Anterior cingulate cortex (tissue), 58 donors: ENCODE results near the gene IQCK.

ENCODE experiments used
- DNase-seq, 58 donors: peaks; one replicate each; lab custom pipeline; 2025; lab: John Stamatoyannopoulos, UW

Gene IQCK

GRCh38 chr16:19753815-19754643 lies 36.0 kb downstream of the IQCK start:
- DNase-seq = no peak

- DNase-seq = no peak
Measured at GRCh38 chr16:19754644-19755036, 36.6 kb downstream of the IQCK start.

GRCh38 chr16:19755268-19755667 lies 37.2 kb downstream of the IQCK start:
- no peak for DNase-seq

DNA sequence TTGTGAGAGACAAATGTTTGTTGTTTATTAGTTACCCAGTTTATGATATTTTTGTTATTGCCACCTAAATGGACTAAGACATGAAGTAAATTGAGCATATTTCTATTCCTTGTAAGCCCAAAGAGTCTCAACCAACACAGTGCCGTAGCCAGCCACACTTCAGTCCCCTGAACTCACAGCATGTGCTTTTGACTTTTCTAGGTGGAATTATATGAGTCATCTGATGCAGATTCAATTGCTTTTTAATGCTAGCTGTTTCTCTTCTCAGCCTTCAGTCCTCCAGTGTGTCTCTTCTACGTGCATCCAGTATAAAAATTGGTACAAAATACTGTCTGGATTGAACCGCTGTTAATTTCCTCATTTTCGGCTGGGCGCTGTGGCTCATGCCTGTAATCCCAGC lies 39.0 kb downstream of the IQCK start:
- no peak for DNase-seq

DNA sequence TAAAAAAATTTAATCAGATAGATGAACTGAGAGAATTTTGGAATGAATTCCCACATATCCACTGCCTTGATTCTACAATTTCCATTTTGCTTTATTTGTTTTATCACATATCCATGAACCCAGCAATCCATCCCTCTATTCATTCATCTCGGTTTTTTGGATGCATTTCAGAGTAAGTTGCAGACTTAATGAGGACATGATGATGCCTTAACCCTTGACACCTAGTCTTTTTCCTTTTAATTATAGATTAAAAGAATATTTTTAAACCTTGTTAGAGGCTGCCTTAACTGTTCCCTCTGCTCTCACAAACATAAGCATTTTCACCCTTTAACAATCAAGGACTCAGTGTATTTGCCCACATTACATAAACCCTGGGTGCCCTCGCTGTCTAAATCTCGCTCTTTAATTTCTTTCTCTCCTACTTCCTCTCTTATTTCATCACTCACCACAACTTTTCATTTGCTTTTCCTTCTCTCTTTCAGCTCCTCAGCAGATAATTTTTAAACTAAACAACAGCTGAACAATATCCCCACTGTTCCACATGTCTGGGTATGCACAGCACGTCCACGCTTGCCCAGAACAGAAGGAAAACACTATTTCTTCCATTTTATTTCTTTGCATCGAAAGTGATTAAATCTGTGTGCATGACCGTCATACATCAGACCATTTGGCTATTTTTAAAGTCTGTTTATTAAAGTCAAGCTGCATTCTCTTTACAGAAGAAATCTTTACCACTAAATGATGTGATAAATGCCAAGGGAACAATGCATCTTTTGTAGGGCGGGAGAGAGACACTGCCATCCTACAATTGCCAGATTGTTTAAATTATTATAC lies 39.9 kb downstream of the IQCK start:
- DNase-seq = peak in 27 of 58 donors; percentile 5 to 83 (median 31)

DNA sequence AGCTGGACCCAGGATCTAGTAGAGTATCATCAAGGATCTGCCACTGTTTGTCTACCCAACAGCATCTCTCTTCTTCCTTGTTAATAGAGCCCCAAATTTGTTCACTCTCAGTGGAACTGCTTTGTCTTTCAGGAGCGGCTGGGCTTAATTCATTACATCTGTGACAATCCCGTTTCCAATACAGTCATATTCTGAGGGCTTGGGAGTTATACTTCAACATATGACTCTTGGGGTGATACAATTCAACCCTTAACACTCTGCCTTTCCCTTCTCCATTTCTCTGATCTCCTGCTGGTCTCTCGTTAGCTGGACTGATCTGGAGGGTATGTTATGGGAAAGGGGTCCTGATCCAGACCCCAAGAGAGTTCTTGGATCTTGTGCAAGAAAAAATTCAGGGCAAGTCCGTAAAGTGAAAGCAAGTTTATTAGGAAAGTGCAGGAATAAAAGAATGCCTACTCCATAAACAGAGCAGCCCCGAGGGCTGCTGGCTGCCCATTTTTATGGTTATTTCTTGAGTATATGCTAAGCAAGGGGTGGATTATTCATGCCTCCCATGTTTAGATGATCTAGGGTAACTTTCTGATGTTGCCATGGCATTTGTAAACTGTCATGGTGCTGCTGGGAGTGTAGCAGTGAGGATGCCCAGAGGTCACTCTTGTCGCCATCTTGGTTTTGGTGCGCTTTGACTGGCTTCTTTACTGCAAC lies 42.4 kb downstream of the IQCK start:
- no peak for DNase-seq

- peak; percentile 15 to 93 (median 78) for DNase-seq
Measured at GRCh38 chr16:19765860-19766553, 47.9 kb downstream of the IQCK start.

DNA sequence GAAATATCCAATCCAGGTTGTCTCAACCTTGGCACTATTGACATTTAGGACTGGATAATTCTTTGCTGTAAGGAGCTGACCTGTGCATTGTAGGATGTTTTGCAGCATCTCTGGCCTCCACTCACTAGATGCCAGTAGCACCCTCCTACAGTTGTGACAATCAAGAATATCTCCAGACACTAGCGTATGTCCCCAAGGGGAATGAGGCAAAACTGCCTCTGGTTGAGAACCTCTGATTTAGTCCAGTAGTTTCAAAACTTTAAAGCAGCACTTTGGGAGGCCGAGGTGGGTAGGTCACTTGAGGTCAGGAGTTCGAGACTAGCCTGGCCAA lies 48.4 kb downstream of the IQCK start:
- peak in 2 of 58 donors; percentile 53 to 57 for DNase-seq

- no peak for DNase-seq
Measured at GRCh38 chr16:19766988-19767387, 48.9 kb downstream of the IQCK start.

GRCh38 chr16:19767497-19767896 lies 49.4 kb downstream of the IQCK start:
- no peak for DNase-seq

DNA sequence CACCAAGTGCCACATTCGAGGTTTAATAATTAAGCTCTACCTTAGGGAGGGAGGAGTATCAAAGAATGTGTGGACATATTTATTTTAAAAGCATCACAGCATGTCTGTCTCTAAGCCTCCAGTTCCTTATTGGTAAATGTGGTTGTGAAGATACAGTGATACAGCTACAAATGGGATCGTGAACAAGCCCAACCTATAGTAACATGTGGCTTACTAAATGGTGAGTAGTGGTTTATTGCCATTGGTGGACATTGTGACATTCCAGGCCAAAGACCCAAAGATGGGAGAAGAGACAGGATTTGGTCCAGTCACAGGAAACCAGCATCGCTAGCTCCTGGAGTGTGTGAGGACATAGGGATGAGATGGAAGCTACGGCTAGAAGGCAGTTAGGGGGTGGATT lies 51.2 kb downstream of the IQCK start:
- no peak for DNase-seq

DNA sequence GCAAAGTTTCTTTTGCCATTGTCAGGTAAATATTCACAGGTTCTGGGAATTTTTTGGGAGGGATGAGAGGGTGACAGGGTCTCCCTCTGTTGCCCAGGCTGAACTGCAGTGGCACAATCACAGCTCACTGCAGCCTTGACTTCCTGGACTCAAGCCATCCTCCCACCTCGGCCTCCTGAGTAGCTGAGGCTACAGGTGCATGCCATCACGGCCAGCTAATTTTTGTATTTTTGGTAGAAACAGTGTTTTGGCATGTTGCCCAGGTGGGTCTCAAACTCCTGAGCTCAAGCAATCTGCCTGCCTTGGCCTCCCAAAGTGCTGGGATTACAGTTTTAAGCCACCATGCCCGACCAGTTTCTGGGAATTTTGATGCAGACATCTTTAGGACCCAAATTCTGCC lies 53.0 kb downstream of the IQCK start:
- DNase-seq = no peak

- peak in 3 of 58 donors; percentile 0 to 23 (median 10) for DNase-seq
Measured at GRCh38 chr16:19771796-19772195, 53.7 kb downstream of the IQCK start.

DNA sequence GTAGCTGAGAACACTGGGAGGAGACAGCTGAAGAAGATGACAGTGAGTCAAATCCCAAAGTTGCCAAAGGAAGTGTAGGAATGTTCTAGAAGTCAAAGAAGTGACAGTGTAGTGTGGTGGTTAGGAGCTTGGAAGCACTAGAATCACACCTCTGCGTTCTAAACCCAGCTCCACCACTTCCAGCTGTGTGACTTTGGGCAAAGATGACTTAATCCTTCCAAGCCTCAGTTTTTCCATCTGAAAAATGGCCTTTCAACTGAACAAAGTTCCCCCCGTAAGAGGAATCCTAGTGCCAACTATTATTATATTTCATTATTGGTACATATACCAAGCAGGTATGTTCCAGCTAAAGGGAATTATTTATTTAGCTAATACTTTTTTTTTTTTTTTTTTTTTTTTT lies 56.0 kb downstream of the IQCK start:
- no peak for DNase-seq

DNA sequence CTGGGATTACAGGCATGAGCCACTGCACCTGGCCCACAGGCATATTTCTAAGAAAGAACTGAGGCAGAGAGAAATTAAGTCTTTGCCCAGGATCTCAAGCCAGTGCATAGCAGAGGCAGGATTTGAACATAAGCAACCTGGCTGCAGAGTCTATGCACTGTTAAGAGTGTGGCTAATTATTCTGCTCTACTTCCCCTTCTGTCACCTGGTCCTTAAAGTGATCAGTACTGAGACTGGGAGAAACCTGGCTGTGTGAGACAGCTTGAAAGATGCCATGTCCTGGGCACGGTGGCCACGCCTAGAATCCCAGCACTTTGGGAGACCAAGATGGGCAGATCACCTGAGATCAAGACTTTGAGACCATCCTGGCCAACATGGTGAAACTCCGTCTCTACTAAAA lies 58.1 kb downstream of the IQCK start:
- no peak for DNase-seq

- DNase-seq = no peak
Measured at GRCh38 chr16:19776565-19776964, 58.5 kb downstream of the IQCK start.

- no peak for DNase-seq
Measured at GRCh38 chr16:19780321-19780720, 62.2 kb downstream of the IQCK start.

- DNase-seq = no peak
Measured at GRCh38 chr16:19781226-19781625, 63.2 kb downstream of the IQCK start.

GRCh38 chr16:19783363-19784182 lies 65.5 kb downstream of the IQCK start:
- DNase-seq = peak in 4 of 58 donors; percentile 5 to 35 (median 27)
